HG02763 (cell line): ENCODE results near the gene CAPN2.
"Not testable (repeated sequence)": the region's sequence is repeated elsewhere in the genome, so short reads cannot be mapped to it uniquely, and the experiment has no call there.

ENCODE experiments used
- ATAC-seq: cut with Tn5 transposase; IDR thresholded peaks from one replicate; pipeline ENCODE4 v1.9.1; 2021; ENCODE audit warnings: mild to moderate bottlenecking, moderate library complexity; ENCODE audit not compliant: unreplicated experiment

Gene CAPN2

GRCh38 chr1:223783676-223784075 is 71.3 kb downstream of the CAPN2 start:
- ATAC-seq: no peak

GRCh38 chr1:223784541-223784940 is 72.2 kb downstream of the CAPN2 start:
- ATAC-seq: no peak

- no peak for ATAC-seq
These were observed 73.5 kb downstream of the CAPN2 start for GRCh38 chr1:223785808-223786207.

- ATAC-seq: no peak
These were observed 76.5 kb downstream of the CAPN2 start for GRCh38 chr1:223788746-223789415.

- ATAC-seq: no peak
These were observed 79.7 kb downstream of the CAPN2 start for GRCh38 chr1:223792046-223792445.

GRCh38 chr1:223793716-223794115 is 81.4 kb downstream of the CAPN2 start:
- ATAC-seq: no peak

- ATAC-seq: no peak
These were observed 82.0 kb downstream of the CAPN2 start for GRCh38 chr1:223794136-223794880.

- no peak for ATAC-seq
These were observed 83.9 kb downstream of the CAPN2 start for GRCh38 chr1:223796210-223796609.

GRCh38 chr1:223802032-223802431 is 89.7 kb downstream of the CAPN2 start:
- no peak for ATAC-seq

GRCh38 chr1:223802602-223803001 is 90.3 kb downstream of the CAPN2 start:
- ATAC-seq: no peak

GRCh38 chr1:223803211-223803610 is 90.9 kb downstream of the CAPN2 start:
- no peak for ATAC-seq

GRCh38 chr1:223809905-223810304 is 97.6 kb downstream of the CAPN2 start:
- not testable (repeated sequence) for ATAC-seq

GRCh38 chr1:223810586-223810985 is 98.2 kb downstream of the CAPN2 start:
- ATAC-seq: no peak

- no peak for ATAC-seq
These were observed 99.3 kb downstream of the CAPN2 start for GRCh38 chr1:223811634-223812101.

GRCh38 chr1:223813645-223814044 is 101.3 kb downstream of the CAPN2 start:
- ATAC-seq: no peak

GRCh38 chr1:223815020-223815853 is 102.9 kb downstream of the CAPN2 start:
- ATAC-seq: no peak

GRCh38 chr1:223815865-223816264 is 103.5 kb downstream of the CAPN2 start:
- no peak for ATAC-seq

- not testable (repeated sequence) for ATAC-seq
These were observed 104.9 kb downstream of the CAPN2 start for GRCh38 chr1:223817265-223817664.

- ATAC-seq: no peak
These were observed 107.6 kb downstream of the CAPN2 start for GRCh38 chr1:223819730-223820514.

- ATAC-seq: no peak
These were observed 108.1 kb downstream of the CAPN2 start for GRCh38 chr1:223820515-223820858.

- ATAC-seq: no peak
These were observed 108.6 kb downstream of the CAPN2 start for GRCh38 chr1:223820971-223821370.
